HT-29 (cell line): ENCODE measurements around the gene RGS3. TPM values are rescaled to one million over a fixed set of nuclear protein-coding genes. Genes with fewer than 3 reads are reported as not detected.
"Not testable (repeated sequence)": the region's sequence is repeated elsewhere in the genome, so short reads cannot be mapped to it uniquely, and the experiment has no call there.

Source experiments
- DNase-seq: peaks from one replicate; pipeline ENCODE4 v3.0.0-alpha.2; 2015; ENCODE audit warnings: low spot score
- total RNA-seq: library from RNA; depleted of rRNA; stranded (reverse); fragments of >200 nt; shearing (Covaris generic); gene quantifications from 2 replicates; pipeline ENCODE4 v1.2.3, GENCODE V29; 2014

RGS3 gene
- total RNA-seq, 1 experiment from 2014 or later, result 76.8 TPM

DNA sequence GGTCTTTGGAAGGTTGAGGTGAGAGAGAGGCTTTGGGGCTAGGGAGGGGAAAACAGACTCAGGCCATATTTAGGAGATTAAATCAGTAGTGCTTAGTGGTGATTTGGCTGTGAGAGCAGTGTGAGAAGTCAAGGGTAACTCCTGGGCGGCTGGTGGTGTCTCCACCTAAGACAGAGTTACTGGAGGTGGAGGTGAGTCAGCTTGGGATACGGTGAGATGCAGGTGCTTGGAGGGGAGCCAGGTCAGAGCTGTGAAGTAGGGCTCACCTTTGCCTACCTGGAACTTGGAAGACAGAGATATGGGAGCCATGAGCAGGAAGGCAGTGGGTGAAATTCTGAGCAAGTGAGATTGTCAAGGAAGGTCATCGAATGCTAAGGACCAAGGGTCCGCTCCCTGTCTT is 24.5 kb downstream of the RGS3 start:
- no peak for DNase-seq

GRCh38 chr9:113488490-113488889 is 25.0 kb downstream of the RGS3 start:
- DNase-seq, result no peak

DNA sequence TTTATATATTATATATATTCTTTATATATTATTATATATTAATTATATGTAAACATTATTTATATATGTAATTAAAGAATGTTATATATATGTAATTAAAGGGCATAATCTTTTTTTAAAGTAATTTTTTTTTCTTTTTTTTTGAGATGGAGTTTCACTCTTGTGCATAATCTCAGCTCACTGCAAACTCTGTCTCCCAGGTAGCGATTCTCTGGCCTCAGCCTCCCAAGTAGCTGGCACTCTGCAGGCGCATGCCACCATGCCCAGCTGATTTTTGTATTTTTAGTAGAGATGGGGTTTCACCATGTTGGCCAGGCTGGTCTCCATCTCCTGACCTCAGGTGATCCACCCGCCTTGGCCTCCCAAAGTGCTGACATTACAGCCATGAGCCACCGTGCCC is 27.6 kb downstream of the RGS3 start:
- not testable (repeated sequence) for DNase-seq

- DNase-seq, result no peak
These were observed 29.0 kb downstream of the RGS3 start for GRCh38 chr9:113492343-113493202.

- DNase-seq, result no peak
These were observed 29.6 kb downstream of the RGS3 start for GRCh38 chr9:113493203-113493520.

- no peak for DNase-seq
These were observed 32.0 kb downstream of the RGS3 start for GRCh38 chr9:113495526-113495925.

- no peak for DNase-seq
These were observed 33.5 kb downstream of the RGS3 start for GRCh38 chr9:113497051-113497450.

DNA sequence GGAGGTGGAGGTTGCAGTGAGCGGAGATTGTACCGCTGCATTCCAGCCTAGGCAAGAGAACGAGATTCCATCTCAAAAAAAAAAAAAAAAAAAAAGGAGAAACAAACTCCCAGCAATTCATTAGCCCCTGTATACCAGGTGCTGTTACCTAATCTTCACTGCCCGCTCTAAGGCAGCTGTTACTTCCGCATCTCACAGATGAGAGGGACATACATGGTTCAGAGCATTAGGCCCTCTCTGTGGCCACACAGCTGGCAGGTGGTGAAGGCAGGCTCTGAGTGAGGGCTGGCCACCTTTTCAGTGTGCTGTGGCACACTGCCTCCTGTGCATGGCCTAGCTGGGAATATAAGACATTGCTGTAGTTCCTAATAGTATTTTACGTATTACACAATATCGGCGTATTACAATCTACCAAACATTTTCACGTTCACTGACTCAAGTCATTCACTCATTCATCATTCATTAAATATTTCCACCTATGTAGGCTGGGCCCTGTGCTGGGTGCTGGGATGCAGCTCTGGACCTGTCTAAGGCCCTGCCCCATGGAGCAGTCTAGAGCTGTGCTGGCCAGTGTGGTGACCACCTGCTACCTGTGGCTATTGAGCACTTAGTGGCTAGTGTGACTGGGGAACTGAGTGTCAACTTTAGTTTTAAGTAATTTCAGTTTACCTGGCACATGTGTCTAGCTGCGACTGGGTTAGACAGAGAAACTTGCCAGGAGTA is 35.8 kb downstream of the RGS3 start:
- no peak for DNase-seq

GRCh38 chr9:113499876-113500497 is 36.5 kb downstream of the RGS3 start:
- no peak for DNase-seq

- peak; percentile 52 for DNase-seq
These were observed 37.7 kb downstream of the RGS3 start for GRCh38 chr9:113501129-113501686.

DNA sequence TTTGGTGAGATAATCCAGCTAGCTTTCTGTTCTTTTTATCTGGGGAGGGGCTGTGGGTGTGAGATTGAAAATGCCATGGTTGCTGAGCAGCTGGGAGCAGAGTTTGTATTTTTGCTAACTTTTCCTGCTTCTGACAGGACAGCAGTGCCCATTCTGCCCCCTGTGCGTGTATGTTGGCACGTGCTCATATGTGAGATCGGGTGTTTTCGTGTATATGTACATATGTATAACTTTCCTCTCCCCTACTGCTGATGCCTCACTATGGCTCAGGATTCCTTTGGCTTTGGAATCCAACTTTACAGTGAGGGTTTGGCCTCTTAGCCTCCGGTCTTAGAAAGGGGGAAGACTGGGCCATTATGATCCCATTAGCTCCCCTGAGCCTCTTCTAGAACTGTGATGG is 38.3 kb downstream of the RGS3 start:
- DNase-seq, result no peak

GRCh38 chr9:113502427-113503034 is 39.0 kb downstream of the RGS3 start:
- peak; percentile 15 for DNase-seq

- no peak for DNase-seq
These were observed 39.6 kb downstream of the RGS3 start for GRCh38 chr9:113503131-113503541.

DNA sequence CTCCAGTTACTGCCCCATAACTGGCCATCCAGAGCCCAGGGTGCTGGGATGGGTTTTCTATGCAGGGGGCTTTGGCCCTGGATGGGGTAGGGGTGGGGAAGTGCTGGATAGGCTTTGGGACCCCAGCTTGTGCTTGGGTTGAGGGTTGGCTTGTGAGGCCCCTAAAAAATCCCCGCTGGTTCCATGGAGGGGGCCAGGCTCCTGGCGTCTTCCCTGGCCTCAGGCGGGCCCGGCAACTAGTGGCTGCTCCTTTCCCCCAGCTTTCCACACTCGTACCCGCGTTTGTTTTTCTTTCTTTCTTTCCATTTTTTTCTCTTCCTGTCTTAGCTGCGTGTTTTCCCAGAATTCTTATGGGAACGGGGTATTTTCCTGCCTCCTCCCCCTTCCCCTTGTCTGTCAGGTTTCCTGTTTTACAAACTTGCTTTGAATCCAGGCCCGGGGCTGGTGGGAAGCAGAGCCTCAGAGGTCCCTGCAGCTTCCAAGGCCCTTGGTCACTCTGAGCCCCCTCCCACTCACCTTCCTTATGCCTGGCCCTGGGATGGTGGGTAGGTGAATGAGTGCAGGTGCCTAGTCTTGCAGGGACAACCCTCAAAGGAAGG is 40.2 kb downstream of the RGS3 start:
- DNase-seq, result no peak

GRCh38 chr9:113504725-113505590 is 41.4 kb downstream of the RGS3 start:
- DNase-seq, result peak; percentile 37

DNA sequence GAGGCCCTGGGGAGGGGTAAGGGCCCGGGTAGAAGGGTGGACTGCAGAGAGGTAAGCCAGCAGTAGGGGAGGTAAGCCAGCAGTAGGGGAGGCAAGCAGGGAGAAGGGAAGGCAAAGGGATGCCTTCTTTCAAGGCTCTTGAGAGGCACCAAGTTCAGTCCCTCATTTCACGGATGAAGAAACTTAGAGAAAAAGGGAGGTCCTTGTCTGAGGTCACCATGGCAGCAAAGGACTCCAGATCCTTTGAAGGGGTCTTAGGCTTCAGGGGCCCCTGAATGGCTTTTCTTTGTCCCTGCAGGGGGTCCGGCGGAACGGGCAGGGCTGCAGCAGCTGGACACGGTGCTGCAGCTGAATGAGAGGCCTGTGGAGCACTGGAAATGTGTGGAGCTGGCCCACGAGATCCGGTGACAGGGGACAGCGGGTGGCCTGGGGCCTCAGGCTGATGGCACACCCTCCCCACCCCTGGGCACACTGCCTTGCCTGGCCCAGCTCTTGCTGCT is 42.6 kb downstream of the RGS3 start:
- DNase-seq, result no peak

DNA sequence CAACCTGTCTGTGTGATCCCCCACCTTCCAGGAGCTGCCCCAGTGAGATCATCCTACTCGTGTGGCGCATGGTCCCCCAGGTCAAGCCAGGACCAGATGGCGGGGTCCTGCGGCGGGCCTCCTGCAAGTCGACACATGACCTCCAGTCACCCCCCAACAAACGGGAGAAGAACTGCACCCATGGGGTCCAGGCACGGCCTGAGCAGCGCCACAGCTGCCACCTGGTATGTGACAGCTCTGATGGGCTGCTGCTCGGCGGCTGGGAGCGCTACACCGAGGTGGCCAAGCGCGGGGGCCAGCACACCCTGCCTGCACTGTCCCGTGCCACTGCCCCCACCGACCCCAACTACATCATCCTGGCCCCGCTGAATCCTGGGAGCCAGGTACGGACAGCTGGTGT is 43.7 kb downstream of the RGS3 start:
- no peak for DNase-seq

DNA sequence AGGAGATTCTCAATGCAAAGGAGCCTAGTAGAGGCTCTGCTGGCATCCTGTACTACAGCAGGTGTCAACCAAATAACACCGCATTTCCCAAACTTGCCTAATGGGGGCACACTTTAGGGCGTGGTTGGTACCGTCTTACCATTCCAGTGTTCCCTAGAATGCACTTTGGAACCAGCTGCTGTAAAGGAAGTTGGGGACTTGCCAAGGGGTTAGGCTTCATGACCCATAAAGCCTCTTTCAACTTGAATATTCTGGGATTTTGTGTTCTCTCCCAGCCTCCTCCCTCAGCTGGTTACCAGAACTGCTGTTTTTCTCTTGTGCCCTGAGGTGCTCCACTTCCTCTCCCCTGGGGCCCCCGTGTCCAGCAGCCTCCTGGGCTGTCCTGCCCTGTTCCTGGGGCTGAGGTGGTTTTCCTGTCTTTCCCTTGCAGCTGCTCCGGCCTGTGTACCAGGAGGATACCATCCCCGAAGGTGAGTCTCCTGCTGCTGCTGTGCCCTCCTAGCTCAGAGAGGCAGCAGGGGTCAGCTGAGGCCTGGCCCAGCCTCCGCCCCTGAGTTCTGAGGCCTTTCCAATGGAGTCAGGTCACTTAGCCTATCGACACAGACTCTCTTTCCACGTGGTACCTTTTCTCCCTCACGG is 44.7 kb downstream of the RGS3 start:
- peak; percentile 67 for DNase-seq

DNA sequence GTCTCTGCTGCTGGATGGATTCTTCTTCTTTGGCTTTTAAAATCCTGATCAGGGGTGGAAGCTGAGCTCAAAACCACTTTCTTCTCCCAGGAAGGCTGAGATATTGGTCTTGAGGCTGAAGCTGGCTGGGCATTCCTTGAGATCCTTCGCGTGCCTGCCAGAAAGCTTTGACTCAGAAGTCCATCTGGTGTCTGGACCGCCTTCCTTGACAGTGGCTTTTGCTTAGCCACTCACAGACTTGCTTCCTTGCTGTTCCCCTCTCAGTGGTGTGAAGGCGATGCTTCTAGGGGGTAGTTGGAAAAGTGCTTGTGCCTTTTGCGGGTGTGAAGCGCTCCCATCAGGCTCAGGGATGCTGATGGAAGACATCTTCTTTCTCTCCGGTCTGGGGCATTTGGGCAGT is 45.9 kb downstream of the RGS3 start:
- no peak for DNase-seq

GRCh38 chr9:113511047-113511521 is 47.6 kb downstream of the RGS3 start:
- no peak for DNase-seq
